ENCODE results near the gene INPP5D.

- TF ChIP-seq POLR2A (IDR thresholded peaks at IDR 0.05): no peak
- TF ChIP-seq CTCF (IDR thresholded peaks at IDR 0.05): no peak
These were observed 51.3 kb downstream of the INPP5D start for GRCh38 chr2:233111427-233111826.
